ENCODE measurements around the gene MAN2A1. TPM values are rescaled to one million over a fixed set of nuclear protein-coding genes. Genes with fewer than 3 reads are reported as not detected.
A peak's percentile ranks its signal among the peaks of the same experiment; 100 is the strongest.

Gene MAN2A1
- total RNA-seq, 1 experiment from 2014 or later = 21.8 TPM

DNA sequence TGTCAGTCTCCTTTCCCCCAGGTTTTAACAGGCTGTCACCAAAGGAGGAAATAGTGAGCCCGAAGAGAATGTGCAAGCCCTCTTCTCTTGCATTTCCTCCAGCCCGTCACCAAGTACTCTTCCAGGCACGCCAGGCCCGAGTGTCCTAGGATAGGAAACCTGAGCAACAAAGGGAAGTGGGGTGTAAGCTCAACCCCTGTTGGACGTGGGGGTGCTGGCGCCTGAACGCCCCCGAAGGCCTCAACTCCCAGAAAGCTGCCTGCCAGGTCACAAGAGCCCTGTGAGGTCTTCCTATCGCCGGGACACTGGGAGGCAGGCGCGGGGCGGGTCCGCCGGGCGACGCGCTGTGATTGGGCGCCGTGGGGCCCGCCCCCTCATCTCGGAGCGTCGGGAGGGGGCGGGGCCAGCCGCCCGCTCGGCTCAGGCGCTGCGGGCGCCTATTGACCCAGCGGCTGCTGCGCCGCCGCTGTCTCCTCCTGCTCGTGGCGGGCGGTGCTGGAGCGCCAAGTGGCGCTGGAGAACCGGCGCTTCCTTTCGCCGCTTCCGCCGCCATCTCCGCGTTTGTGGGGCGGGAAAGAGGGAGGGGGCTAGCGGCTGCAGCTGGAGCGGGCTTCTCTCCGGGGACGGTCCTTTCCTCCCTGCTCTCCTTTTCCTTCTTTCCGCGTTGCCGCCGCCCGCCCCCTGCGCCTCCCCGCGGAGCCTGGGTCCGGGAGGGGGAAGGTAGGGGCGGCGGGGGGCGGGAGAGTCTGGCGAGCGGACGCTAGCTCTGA is 572 bp upstream of the MAN2A1 start:
- H3F3A ChIP-seq (ENCODE audit: low read length, unreplicated experiment) = no peaks in the 10 kb centered on the region
- POLR2A ChIA-PET (ENCODE audit: unreplicated experiment) = interaction anchor here (0.6 to 1.0 kb wide), 2 partner anchors 170 to 279 kb away, joined by 3 read pairs; no protein-coding TSS in a partner anchor
- intact Hi-C loops (cut with micrococcal nuclease) = loop anchor here (1.0 to 10.0 kb wide), 2 partner anchors 94 to 136 kb away; no protein-coding TSS in a partner anchor
- H3K36me3 ChIP-seq (ENCODE audit: low read depth, low read length) = no peaks in the 10 kb centered on the region
- H3K27me3 ChIP-seq (ENCODE audit: low read length) = no peaks in the 10 kb centered on the region
- H3K27ac ChIP-seq (ENCODE audit: low read length) = peak overlapping the region; percentile 43
- H3K9ac ChIP-seq (ENCODE audit: low read length) = peak overlapping the region; percentile 76
- peaks cover 8% of the 10 kb centered on the region; the same call in 1 of the 2 replicates for H4K20me1 ChIP-seq (ENCODE audit: low read length)
- ATAC-seq (peak; percentile 78), DNase-seq (peak; percentile 89)
- TF ChIP-seq EZH2phosphoT487 (IDR thresholded peaks at IDR 0.05; ENCODE audit: borderline replicate concordance, low read length) (no peak), EZH2 (IDR thresholded peaks at IDR 0.05; ENCODE audit: low read length, unreplicated experiment) (no peak)
- TF ChIP-seq, protein P1, sequence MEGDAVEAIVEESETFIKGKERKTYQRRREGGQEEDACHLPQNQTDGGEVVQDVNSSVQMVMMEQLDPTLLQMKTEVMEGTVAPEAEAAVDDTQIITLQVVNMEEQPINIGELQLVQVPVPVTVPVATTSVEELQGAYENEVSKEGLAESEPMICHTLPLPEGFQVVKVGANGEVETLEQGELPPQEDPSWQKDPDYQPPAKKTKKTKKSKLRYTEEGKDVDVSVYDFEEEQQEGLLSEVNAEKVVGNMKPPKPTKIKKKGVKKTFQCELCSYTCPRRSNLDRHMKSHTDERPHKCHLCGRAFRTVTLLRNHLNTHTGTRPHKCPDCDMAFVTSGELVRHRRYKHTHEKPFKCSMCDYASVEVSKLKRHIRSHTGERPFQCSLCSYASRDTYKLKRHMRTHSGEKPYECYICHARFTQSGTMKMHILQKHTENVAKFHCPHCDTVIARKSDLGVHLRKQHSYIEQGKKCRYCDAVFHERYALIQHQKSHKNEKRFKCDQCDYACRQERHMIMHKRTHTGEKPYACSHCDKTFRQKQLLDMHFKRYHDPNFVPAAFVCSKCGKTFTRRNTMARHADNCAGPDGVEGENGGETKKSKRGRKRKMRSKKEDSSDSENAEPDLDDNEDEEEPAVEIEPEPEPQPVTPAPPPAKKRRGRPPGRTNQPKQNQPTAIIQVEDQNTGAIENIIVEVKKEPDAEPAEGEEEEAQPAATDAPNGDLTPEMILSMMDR (conservative IDR thresholded peaks at IDR 0.05; ENCODE audit: low read depth, low read length) = no peak
- H3K4me2 ChIP-seq (ENCODE audit: low read length) = peak overlapping the region; percentile 96
- peak overlapping the region; percentile 96 for H2AFZ ChIP-seq (ENCODE audit: low read length)
- no peaks in the 10 kb centered on the region for H3K9me3 ChIP-seq (ENCODE audit: low read length)
- H3K4me3 ChIP-seq (ENCODE audit: low read length) = peak overlapping the region; percentile 98
- CTCF ChIA-PET = no interaction called here
- BruUV-seq (replicated peaks) = no TSS peak
- no peaks in the 10 kb centered on the region for H3K9me2 ChIP-seq (replicated peaks; ENCODE audit: low read length)
- peaks cover 40% of the 10 kb centered on the region for H3K79me2 ChIP-seq (ENCODE audit: low read length)
- H3K4me1 ChIP-seq (ENCODE audit: insufficient read depth, low read length) = peaks cover 23% of the 10 kb centered on the region

DNA sequence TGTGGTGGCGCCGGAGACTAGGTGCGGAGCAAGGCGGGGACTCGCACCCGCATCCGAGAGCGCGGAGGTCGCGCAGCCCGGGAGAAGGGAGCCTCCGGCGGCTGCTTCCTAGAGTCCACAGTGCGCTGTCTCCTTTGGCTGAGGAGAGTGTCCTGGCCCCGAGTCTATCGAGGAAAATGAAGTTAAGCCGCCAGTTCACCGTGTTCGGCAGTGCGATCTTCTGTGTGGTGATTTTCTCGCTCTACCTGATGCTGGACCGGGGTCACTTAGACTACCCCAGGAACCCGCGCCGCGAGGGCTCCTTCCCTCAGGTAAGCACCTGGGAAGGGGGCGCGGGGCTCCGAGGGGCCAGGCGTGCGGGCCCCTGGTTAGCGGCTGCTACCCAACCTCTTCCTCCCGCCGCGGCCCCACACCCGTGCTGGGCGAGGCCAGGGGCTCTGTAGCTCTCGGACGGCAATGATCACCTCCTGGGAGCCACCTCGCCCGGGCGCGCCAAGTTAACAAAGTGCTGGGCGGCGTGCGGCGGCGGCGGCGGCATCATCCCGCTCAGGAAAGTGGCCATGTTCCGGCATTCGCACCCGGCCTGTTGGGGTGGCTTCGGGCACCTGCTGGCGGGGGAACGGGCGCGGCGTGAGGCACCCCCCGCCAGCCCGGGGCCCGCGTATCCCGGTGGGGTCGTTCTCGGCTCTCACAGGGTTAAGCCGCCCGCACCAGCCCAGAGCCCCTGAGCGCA is 681 bp downstream of the MAN2A1 start:
- intact Hi-C loops (cut with micrococcal nuclease) = loop anchor here (5.0 to 10.0 kb wide), 3 partner anchors 177 to 724 kb away; no protein-coding TSS in a partner anchor
- Histone ChIP-seq H3K9me3 (ENCODE audit: low read length) (no peaks in the 10 kb centered on the region), H3F3A (ENCODE audit: low read length, unreplicated experiment) (no peaks in the 10 kb centered on the region), H3K27me3 (ENCODE audit: low read length) (no peaks in the 10 kb centered on the region), H3K9ac (ENCODE audit: low read length) (peak overlapping the region; percentile 76), H4K20me1 (ENCODE audit: low read length) (peaks cover 16% of the 10 kb centered on the region; the same call in 1 of the 2 replicates), H3K4me1 (ENCODE audit: insufficient read depth, low read length) (peaks cover 35% of the 10 kb centered on the region), H3K4me3 (ENCODE audit: low read length) (peak overlapping the region; percentile 98), H3K79me2 (ENCODE audit: low read length) (peaks cover 51% of the 10 kb centered on the region), H3K36me3 (ENCODE audit: low read depth, low read length) (no peaks in the 10 kb centered on the region), H3K27ac (ENCODE audit: low read length) (peak overlapping the region; percentile 43), H3K9me2 (replicated peaks; ENCODE audit: low read length) (no peaks in the 10 kb centered on the region), H3K4me2 (ENCODE audit: low read length) (peak overlapping the region; percentile 96), H2AFZ (ENCODE audit: low read length) (peak overlapping the region; percentile 96)
- ATAC-seq (peak; percentile 23), DNase-seq (peak; percentile 18)
- ChIA-PET POLR2A (ENCODE audit: unreplicated experiment) (interaction anchor here (0.8 to 1.0 kb wide), 2 partner anchors 140 to 280 kb away, joined by 3 to 12 read pairs; no protein-coding TSS in a partner anchor), CTCF (interaction anchor here (0.5 to 0.6 kb wide), 3 partner anchors 110 to 835 kb away, joined by 3 read pairs; no protein-coding TSS in a partner anchor)
- BruUV-seq (replicated peaks) = no TSS peak
- TF ChIP-seq, protein P1 (conservative IDR thresholded peaks at IDR 0.05; ENCODE audit: low read depth, low read length) = 0 out of 2 replicates have a peak, but pooled peaks have one; percentile 9
- TF ChIP-seq EZH2phosphoT487 (IDR thresholded peaks at IDR 0.05; ENCODE audit: borderline replicate concordance, low read length) (no peak), EZH2 (IDR thresholded peaks at IDR 0.05; ENCODE audit: low read length, unreplicated experiment) (no peak)
